ENCODE measurements around the gene PACSIN2. TPM values are rescaled to one million over a fixed set of nuclear protein-coding genes. Genes with fewer than 3 reads are reported as not detected.

Gene PACSIN2
- total RNA-seq, 1 donor from 2014 or later: 63.0 TPM

GRCh38 chr22:42889304-42889703 is 125.6 kb downstream of the PACSIN2 start:
- H3K4me3 ChIP-seq (ENCODE audit: low read depth, low read length): no peak overlapping the region
- DNase-seq (ENCODE audit: low read depth): no peak
- no peak for TF ChIP-seq CTCF (conservative IDR thresholded peaks at IDR 0.05; ENCODE audit: low read depth, low read length)

GRCh38 chr22:42887523-42888507 is 127.1 kb downstream of the PACSIN2 start:
- TF ChIP-seq CTCF (conservative IDR thresholded peaks at IDR 0.05; ENCODE audit: low read depth, low read length): no peak
- peak; percentile 58 for DNase-seq (ENCODE audit: low read depth)
- no peak overlapping the region for H3K4me3 ChIP-seq (ENCODE audit: low read depth, low read length)

- no peak for DNase-seq (ENCODE audit: low read depth)
- no peak for TF ChIP-seq CTCF (conservative IDR thresholded peaks at IDR 0.05; ENCODE audit: low read depth, low read length)
- no peak overlapping the region for H3K4me3 ChIP-seq (ENCODE audit: low read depth, low read length)
Observed at GRCh38 chr22:42887120-42887519, 127.8 kb downstream of the PACSIN2 start.

GRCh38 chr22:42885446-42885845 is 129.5 kb downstream of the PACSIN2 start:
- TF ChIP-seq CTCF (conservative IDR thresholded peaks at IDR 0.05; ENCODE audit: low read depth, low read length): no peak
- no peak for DNase-seq (ENCODE audit: low read depth)

GRCh38 chr22:42884616-42885375 is 130.2 kb downstream of the PACSIN2 start:
- H3K4me3 ChIP-seq (ENCODE audit: low read depth, low read length): no peak overlapping the region
- no peak for DNase-seq (ENCODE audit: low read depth)
- no peak for TF ChIP-seq CTCF (conservative IDR thresholded peaks at IDR 0.05; ENCODE audit: low read depth, low read length)

More at GRCh38 chr22:42885446-42885845, 129.5 kb downstream of the PACSIN2 start:
- H3K4me3 ChIP-seq (ENCODE audit: low read depth, low read length): no peak overlapping the region

GRCh38 chr22:42883970-42884369 is 131.0 kb downstream of the PACSIN2 start:
- no peak overlapping the region for H3K4me3 ChIP-seq (ENCODE audit: low read depth, low read length)
- no peak for TF ChIP-seq CTCF (conservative IDR thresholded peaks at IDR 0.05; ENCODE audit: low read depth, low read length)
- no peak for DNase-seq (ENCODE audit: low read depth)
